SK-N-SH (cell line): ENCODE measurements around the gene FGF18. TPM values are rescaled to one million over a fixed set of nuclear protein-coding genes. Genes with fewer than 3 reads are reported as not detected.

Experiments
- CTCF ChIA-PET: fragments of 300-600, 350-600 bp; formaldehyde crosslinking; extraction: SDS; loops from one replicate; lab custom pipeline; 2021; lab: Yijun Ruan, JAX
- POLR2A ChIA-PET: fragments of 350-600 bp; sonication (Branson Sonifier 250); formaldehyde crosslinking; extraction: SDS; loops from one replicate; lab custom pipeline; 2020; ENCODE audit warnings: antibody characterized with exemption, inconsistent platforms; lab: Yijun Ruan, JAX
- DNase-seq: peaks from one replicate; pipeline ENCODE4 v3.0.0; 2012
- H2AFZ ChIP-seq: fragments of 200-600 bp; sonication (generic); 2 replicates; pipeline ENCODE4 v1.8.1; 2016; ENCODE audit warnings: antibody characterized with exemption, mild to moderate bottlenecking, low read depth
- H3F3A ChIP-seq: fragments of 200-600 bp; sonication (generic); replicated peaks from 2 replicates; pipeline ENCODE3; 2016; ENCODE audit warnings: antibody characterized with exemption, mild to moderate bottlenecking; ENCODE audit not compliant: insufficient read depth
- H3K27ac ChIP-seq, 2 experiments: fragments of 200-500 bp in 1 of 2; fragments of 200-600 bp in 1 of 2; sonication (Bioruptor generic) in 1 of 2; sonication (generic), shearing (Covaris generic) in 1 of 2; 2 replicates each; pipeline versions ENCODE4 v1.5.1 to v1.6.1; 2014 to 2016; ENCODE audit warnings: low read depth in 2 of 2, inconsistent platforms in 1 of 2, low read length in 1 of 2, mild to moderate bottlenecking in 1 of 2, mixed read lengths in 1 of 2
- H3K27me3 ChIP-seq: fragments of 200-600 bp; sonication (generic), shearing (Covaris generic); 2 replicates; pipeline ENCODE4 v1.6.1; 2016; ENCODE audit warnings: mixed run types; ENCODE audit not compliant: insufficient read depth
- H3K36me3 ChIP-seq, 2 experiments: fragments of 200-500 bp in 1 of 2; fragments of 200-600 bp in 1 of 2; sonication (Bioruptor generic) in 1 of 2; sonication (generic) in 1 of 2; replicated peaks in 1 of 2; 2 replicates each; pipeline versions ENCODE3 to v1.5.1; 2014 to 2016; ENCODE audit warnings: low read length in 1 of 2, mild to moderate bottlenecking in 1 of 2; ENCODE audit not compliant: insufficient read depth in 2 of 2, control insufficient read depth in 1 of 2
- H3K4me1 ChIP-seq, 2 experiments: fragments of 200-500 bp in 1 of 2; fragments of 200-600 bp in 1 of 2; sonication (Bioruptor generic) in 1 of 2; sonication (generic), shearing (Covaris generic) in 1 of 2; 2 replicates each; pipeline versions ENCODE4 v1.5.1 to v1.6.1; 2014 to 2016; ENCODE audit warnings: low read depth in 1 of 2, low read length in 1 of 2, mixed run types in 1 of 2; ENCODE audit not compliant: insufficient read depth in 2 of 2, control insufficient read depth in 1 of 2
- H3K4me2 ChIP-seq: fragments of 200-600 bp; sonication (generic), shearing (Covaris generic); 2 replicates; pipeline ENCODE4 v1.6.1; 2017; ENCODE audit warnings: mixed run types
- H3K4me3 ChIP-seq, 2 experiments: fragments of 200-500 bp in 1 of 2; fragments of 200-600 bp in 1 of 2; sonication (Bioruptor generic) in 1 of 2; sonication (generic), shearing (Covaris generic) in 1 of 2; 2 replicates each; pipeline versions ENCODE4 v1.5.1 to v1.8.1; 2014 to 2016; ENCODE audit warnings: low read depth in 2 of 2, inconsistent platforms in 1 of 2, low read length in 1 of 2, mild to moderate bottlenecking in 1 of 2, mixed read lengths in 1 of 2, moderate library complexity in 1 of 2
- H3K79me2 ChIP-seq: fragments of 200-600 bp; sonication (generic); 2 replicates; pipeline ENCODE4 v1.8.1; 2017; ENCODE audit warnings: mild to moderate bottlenecking; ENCODE audit not compliant: insufficient read depth
- H3K9ac ChIP-seq: fragments of 200-600 bp; sonication (generic); 2 replicates; pipeline ENCODE4 v1.6.1; 2017; ENCODE audit warnings: mixed run types
- H3K9me2 ChIP-seq: fragments of 200-600 bp; sonication (generic); 2 replicates; pipeline ENCODE4 v1.6.1; 2017; ENCODE audit warnings: mixed run types
- H3K9me3 ChIP-seq: fragments of 200-600 bp; sonication (generic); 2 replicates; pipeline ENCODE4 v1.6.1; 2017; ENCODE audit warnings: mixed run types, mild to moderate bottlenecking, moderate library complexity
- H4K20me1 ChIP-seq: fragments of 200-600 bp; sonication (generic); 2 replicates; pipeline ENCODE4 v1.6.1; 2017; ENCODE audit warnings: mild to moderate bottlenecking, mixed run types; ENCODE audit not compliant: insufficient read depth
- ELF1 ChIP-seq: IDR thresholded peaks from 2 replicates; pipeline ENCODE4 v1.4.0; 2012
- FOSL2 ChIP-seq: IDR thresholded peaks from 2 replicates; pipeline ENCODE4 v1.4.0; 2012; ENCODE audit warnings: low read depth, mild to moderate bottlenecking, moderate library complexity, borderline replicate concordance
- FOXM1 ChIP-seq: IDR thresholded peaks from 2 replicates; pipeline ENCODE4 v1.4.0; 2012; ENCODE audit warnings: low read depth, mild to moderate bottlenecking
- GATA2 ChIP-seq: sonication (generic); formaldehyde crosslinking; IDR thresholded peaks from 2 replicates; pipeline ENCODE4 v1.5.0; 2020; ENCODE audit warnings: mild to moderate bottlenecking, missing genetic modification reagents
- JUND ChIP-seq: IDR thresholded peaks from 2 replicates; pipeline ENCODE4 v1.4.0; 2012
- MXI1 ChIP-seq: IDR thresholded peaks from 2 replicates; pipeline ENCODE4 v1.6.1; 2012; ENCODE audit warnings: mild to moderate bottlenecking, low read depth, low read length, improper control_type of control experiment
- RCOR1 ChIP-seq: fragments of 150-350 bp; IDR thresholded peaks from 2 replicates; pipeline ENCODE4 v1.6.1; 2017; ENCODE audit warnings: antibody characterized with exemption, low read length
- REST ChIP-seq: IDR thresholded peaks from 2 replicates; pipeline ENCODE4 v1.6.1; 2012; ENCODE audit warnings: mild to moderate bottlenecking, low read depth, low read length, moderate library complexity
- USF1 ChIP-seq: IDR thresholded peaks from 2 replicates; pipeline ENCODE4 v1.4.0; 2012; ENCODE audit warnings: low read depth, borderline replicate concordance
- WGBS: methylation state at CpG from one replicate; pipeline ENCODE4 v1.1.6; 2017; ENCODE audit warnings: low lambda C conversion rate; 5-methylcytosine and 5-hydroxymethylcytosine counted together
- polyA plus RNA-seq, 3 experiments: library from polyadenylated mRNA; depleted of rRNA; stranded (reverse); fragments of >200 nt; gene quantifications; 2 replicates each; pipeline ENCODE4 v1.2.3, GENCODE V29; 2012
- TF ChIP-seq, protein P1 (sequence below): IDR thresholded peaks from 2 replicates; pipeline ENCODE4 v1.4.0; 2012; ENCODE audit warnings: low read depth
- TF ChIP-seq, protein P2 (sequence below): fragments of 150-350 bp; IDR thresholded peaks from 2 replicates; pipeline ENCODE4 v1.6.1; 2017; ENCODE audit warnings: antibody characterized with exemption, low read length, low read depth, borderline replicate concordance
- TF ChIP-seq, protein P3 (sequence below): IDR thresholded peaks from 2 replicates; pipeline ENCODE4 v1.4.0; 2012; ENCODE audit warnings: low read depth, borderline replicate concordance

FGF18 gene
- polyA plus RNA-seq, 1 of the 3 experiments (the other 2 are of a cell fraction) = 0.89 TPM

DNA sequence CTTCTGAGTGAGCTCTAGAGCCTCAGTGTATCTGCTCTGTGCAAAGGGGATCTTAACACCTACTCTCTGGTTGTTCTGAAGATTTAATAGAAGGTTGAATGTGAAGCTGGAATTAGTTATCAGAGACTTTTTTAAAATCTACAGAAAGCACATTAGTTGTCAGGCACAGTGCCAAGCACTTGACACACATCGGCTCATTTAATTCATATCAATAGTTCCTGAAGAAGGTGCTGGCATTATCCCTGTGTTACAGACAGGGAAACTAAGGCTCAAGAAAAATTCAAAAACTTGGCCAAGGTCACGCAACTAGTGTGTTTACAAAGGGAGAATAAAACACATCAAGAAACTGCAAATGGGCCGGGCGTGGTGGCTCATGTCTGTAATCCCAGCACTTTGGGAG, 80.2 kb downstream of the FGF18 start:
- Histone ChIP-seq H3K27me3 (no peaks in the 10 kb centered on the region), H3K27ac (no peak overlapping the region), H3F3A (peaks cover 4% of the 10 kb centered on the region), H3K4me3 (no peak overlapping the region), H2AFZ (no peak overlapping the region), H3K4me1 (peaks cover 9 to 25% of the 10 kb centered on the region in 2 experiments; a peak in 2 of 4 replicates), H3K9ac (no peak overlapping the region), H3K9me2 (no peaks in the 10 kb centered on the region), H3K4me2 (no peak overlapping the region), H3K79me2 (no peaks in the 10 kb centered on the region), H3K9me3 (no peaks in the 10 kb centered on the region), H4K20me1 (no peaks in the 10 kb centered on the region), H3K36me3 (no peaks in the 10 kb centered on the region)
- TF ChIP-seq REST (no peak), JUND (no peak), FOXM1 (no peak), ELF1 (no peak), USF1 (no peak), RCOR1 (no peak), GATA2 (CRISPR knock-in tag) (no peak), FOSL2 (no peak), MXI1 (no peak)
- TF ChIP-seq, protein P1, sequence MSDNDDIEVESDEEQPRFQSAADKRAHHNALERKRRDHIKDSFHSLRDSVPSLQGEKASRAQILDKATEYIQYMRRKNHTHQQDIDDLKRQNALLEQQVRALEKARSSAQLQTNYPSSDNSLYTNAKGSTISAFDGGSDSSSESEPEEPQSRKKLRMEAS = no peak
- TF ChIP-seq, protein P2, sequence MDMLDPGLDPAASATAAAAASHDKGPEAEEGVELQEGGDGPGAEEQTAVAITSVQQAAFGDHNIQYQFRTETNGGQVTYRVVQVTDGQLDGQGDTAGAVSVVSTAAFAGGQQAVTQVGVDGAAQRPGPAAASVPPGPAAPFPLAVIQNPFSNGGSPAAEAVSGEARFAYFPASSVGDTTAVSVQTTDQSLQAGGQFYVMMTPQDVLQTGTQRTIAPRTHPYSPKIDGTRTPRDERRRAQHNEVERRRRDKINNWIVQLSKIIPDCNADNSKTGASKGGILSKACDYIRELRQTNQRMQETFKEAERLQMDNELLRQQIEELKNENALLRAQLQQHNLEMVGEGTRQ = no peak
- TF ChIP-seq, protein P3, sequence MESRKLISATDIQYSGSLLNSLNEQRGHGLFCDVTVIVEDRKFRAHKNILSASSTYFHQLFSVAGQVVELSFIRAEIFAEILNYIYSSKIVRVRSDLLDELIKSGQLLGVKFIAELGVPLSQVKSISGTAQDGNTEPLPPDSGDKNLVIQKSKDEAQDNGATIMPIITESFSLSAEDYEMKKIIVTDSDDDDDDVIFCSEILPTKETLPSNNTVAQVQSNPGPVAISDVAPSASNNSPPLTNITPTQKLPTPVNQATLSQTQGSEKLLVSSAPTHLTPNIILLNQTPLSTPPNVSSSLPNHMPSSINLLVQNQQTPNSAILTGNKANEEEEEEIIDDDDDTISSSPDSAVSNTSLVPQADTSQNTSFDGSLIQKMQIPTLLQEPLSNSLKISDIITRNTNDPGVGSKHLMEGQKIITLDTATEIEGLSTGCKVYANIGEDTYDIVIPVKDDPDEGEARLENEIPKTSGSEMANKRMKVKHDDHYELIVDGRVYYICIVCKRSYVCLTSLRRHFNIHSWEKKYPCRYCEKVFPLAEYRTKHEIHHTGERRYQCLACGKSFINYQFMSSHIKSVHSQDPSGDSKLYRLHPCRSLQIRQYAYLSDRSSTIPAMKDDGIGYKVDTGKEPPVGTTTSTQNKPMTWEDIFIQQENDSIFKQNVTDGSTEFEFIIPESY = no peak
- WGBS = 96% methylated on average over 4 of the region's 4 CpGs
- POLR2A ChIA-PET = no interaction called here
- DNase-seq = no peak
- CTCF ChIA-PET = interaction anchor here (0.9 kb wide), 1 partner anchor 36 kb away, joined by 3 read pairs; no protein-coding TSS in a partner anchor
